Activated CD4-positive, alpha-beta memory T cell treated with anti-CD3 and anti-CD28 coated beads, Interleukin-2, amount 10 ng/mL, durations not matched to agents 7 days and 5 days (primary cell): ENCODE measurements around the gene ZNF860. TPM values are rescaled to one million over a fixed set of nuclear protein-coding genes. Genes with fewer than 3 reads are reported as not detected.

Experiments
- CTCF ChIA-PET: fragments of 350-600 bp; sonication (Branson Sonifier 250); formaldehyde crosslinking; loops from one replicate; lab custom pipeline; 2021; ENCODE audit warnings: antibody characterized with exemption, inconsistent platforms; lab: Charles Lee
- POLR2A ChIA-PET: fragments of 350-600 bp; sonication (Branson Sonifier 250); formaldehyde crosslinking; loops from one replicate; lab custom pipeline; 2021; ENCODE audit warnings: antibody characterized with exemption; lab: Charles Lee
- DNase-seq: peaks from one replicate; pipeline ENCODE4 v3.0.0-alpha.2; 2020
- H3K27ac Mint-ChIP-seq: one replicate; pipeline ENCODE4 v1.8.0; 2021; ENCODE audit warnings: mild to moderate bottlenecking, mixed read lengths
- H3K27me3 Mint-ChIP-seq: one replicate; pipeline ENCODE4 v1.8.0; 2021; ENCODE audit warnings: mixed read lengths
- H3K36me3 Mint-ChIP-seq: one replicate; pipeline ENCODE4 v1.8.0; 2021; ENCODE audit warnings: low read depth, mixed read lengths
- H3K4me1 Mint-ChIP-seq: one replicate; pipeline ENCODE4 v1.8.0; 2021; ENCODE audit warnings: mixed read lengths
- H3K4me3 Mint-ChIP-seq: one replicate; pipeline ENCODE4 v1.8.0; 2021; ENCODE audit warnings: mild to moderate bottlenecking, mixed read lengths
- H3K9me3 Mint-ChIP-seq: one replicate; pipeline ENCODE4 v1.8.0; 2021; ENCODE audit warnings: mixed read lengths
- total RNA-seq, 2 experiments: library from RNA; stranded (reverse); gene quantifications; one replicate each; pipeline ENCODE4 v1.2.3, GENCODE V29; 2021

ZNF860 gene
- under 1 TPM; 0.08 to 0.13 TPM for total RNA-seq

- Mint-ChIP-seq H3K4me3 (peak within 1 kb of the TSS; percentile 78), H3K27ac (no peak within 1 kb of the TSS), H3K27me3 (peaks cover 35% of the 10 kb centered on the region), H3K9me3 (no peaks in the 10 kb centered on the region), H3K4me1 (peaks cover 19% of the 10 kb centered on the region), H3K36me3 (no peaks in the 10 kb centered on the region)
- peak; percentile 32 for DNase-seq
- ChIA-PET CTCF (interaction anchor here (1.9 kb wide), 1 partner anchor 36 kb away, joined by 9 read pairs; no protein-coding TSS in a partner anchor), POLR2A (interaction anchor here (1.3 kb wide), 1 partner anchor 133 kb away, joined by 3 read pairs; no protein-coding TSS in a partner anchor)
Measured at GRCh38 chr3:31981206-31982181, at the start of gene ZNF860, which contains the start of gene OSBPL10. ZNF860 (plus strand) TSS chr3:31981750; CDS start chr3:31989080, 7,330 bp downstream. OSBPL10 (minus strand) TSS chr3:31981262; CDS start chr3:31981179, 83 bp downstream.

GRCh38 chr3:31932990-31933389 is 48.6 kb upstream of the ZNF860 start:
- Mint-ChIP-seq H3K4me3 (no peak overlapping the region), H3K36me3 (no peaks in the 10 kb centered on the region), H3K27me3 (no peaks in the 10 kb centered on the region), H3K4me1 (peaks cover 2% of the 10 kb centered on the region), H3K9me3 (no peaks in the 10 kb centered on the region), H3K27ac (no peak overlapping the region)
- CTCF ChIA-PET, result no interaction called here
- DNase-seq, result no peak
- POLR2A ChIA-PET, result no interaction called here

- H3K9me3 Mint-ChIP-seq, result no peaks in the 10 kb centered on the region
- H3K4me1 Mint-ChIP-seq, result peaks cover 2% of the 10 kb centered on the region
- H3K27me3 Mint-ChIP-seq, result no peaks in the 10 kb centered on the region
- H3K4me3 Mint-ChIP-seq, result no peak overlapping the region
- no peaks in the 10 kb centered on the region for H3K36me3 Mint-ChIP-seq
- ChIA-PET CTCF (no interaction called here), POLR2A (no interaction called here)
- no peak overlapping the region for H3K27ac Mint-ChIP-seq
- no peak for DNase-seq
Measured at GRCh38 chr3:31934018-31934417, 47.5 kb upstream of the ZNF860 start.

- Mint-ChIP-seq H3K36me3 (no peaks in the 10 kb centered on the region), H3K4me3 (no peak overlapping the region), H3K9me3 (no peaks in the 10 kb centered on the region), H3K27me3 (no peaks in the 10 kb centered on the region), H3K27ac (no peak overlapping the region), H3K4me1 (peaks cover 2% of the 10 kb centered on the region)
- ChIA-PET POLR2A (no interaction called here), CTCF (no interaction called here)
- no peak for DNase-seq
Measured at GRCh38 chr3:31934866-31935265, 46.7 kb upstream of the ZNF860 start.

GRCh38 chr3:31936420-31937060 is 45.0 kb upstream of the ZNF860 start:
- Mint-ChIP-seq H3K4me3 (no peak overlapping the region), H3K9me3 (no peaks in the 10 kb centered on the region), H3K27ac (no peak overlapping the region), H3K4me1 (no peaks in the 10 kb centered on the region), H3K27me3 (no peaks in the 10 kb centered on the region), H3K36me3 (no peaks in the 10 kb centered on the region)
- ChIA-PET POLR2A (interaction anchor here (0.7 kb wide), 1 partner anchor 170 kb away, joined by 4 read pairs; the partner anchor contains the start of gene GPD1L), CTCF (no interaction called here)
- no peak for DNase-seq

GRCh38 chr3:31937225-31937624 is 44.3 kb upstream of the ZNF860 start:
- H3K36me3 Mint-ChIP-seq, result no peaks in the 10 kb centered on the region
- ChIA-PET CTCF (no interaction called here), POLR2A (interaction anchor here (0.7 kb wide), 1 partner anchor 169 kb away, joined by 4 read pairs; the partner anchor contains the start of gene GPD1L)
- H3K4me3 Mint-ChIP-seq, result no peak overlapping the region
- H3K4me1 Mint-ChIP-seq, result no peaks in the 10 kb centered on the region
- no peaks in the 10 kb centered on the region for H3K9me3 Mint-ChIP-seq
- H3K27me3 Mint-ChIP-seq, result no peaks in the 10 kb centered on the region
- no peak for DNase-seq
- H3K27ac Mint-ChIP-seq, result no peak overlapping the region

- Mint-ChIP-seq H3K27ac (no peak overlapping the region), H3K4me1 (no peaks in the 10 kb centered on the region), H3K4me3 (no peak overlapping the region), H3K36me3 (no peaks in the 10 kb centered on the region), H3K27me3 (peaks cover 3% of the 10 kb centered on the region), H3K9me3 (no peaks in the 10 kb centered on the region)
- ChIA-PET POLR2A (no interaction called here), CTCF (no interaction called here)
- DNase-seq, result no peak
Measured at GRCh38 chr3:31942446-31942845, 39.1 kb upstream of the ZNF860 start.

- Mint-ChIP-seq H3K27ac (no peak overlapping the region), H3K9me3 (no peaks in the 10 kb centered on the region), H3K4me3 (no peak overlapping the region), H3K27me3 (peaks cover 3% of the 10 kb centered on the region), H3K36me3 (no peaks in the 10 kb centered on the region), H3K4me1 (no peaks in the 10 kb centered on the region)
- DNase-seq, result no peak
- ChIA-PET POLR2A (no interaction called here), CTCF (no interaction called here)
Measured at GRCh38 chr3:31943041-31943440, 38.5 kb upstream of the ZNF860 start.

- H3K4me1 Mint-ChIP-seq, result no peaks in the 10 kb centered on the region
- POLR2A ChIA-PET, result no interaction called here
- no peak for DNase-seq
- peaks cover 2% of the 10 kb centered on the region for H3K36me3 Mint-ChIP-seq
- H3K4me3 Mint-ChIP-seq, result no peak overlapping the region
- H3K9me3 Mint-ChIP-seq, result peaks cover 5% of the 10 kb centered on the region
- H3K27me3 Mint-ChIP-seq, result peaks cover 8% of the 10 kb centered on the region
- CTCF ChIA-PET, result no interaction called here
- no peak overlapping the region for H3K27ac Mint-ChIP-seq
Measured at GRCh38 chr3:31945738-31946052, 35.9 kb upstream of the ZNF860 start.

GRCh38 chr3:31946484-31947081 is 35.0 kb upstream of the ZNF860 start:
- Mint-ChIP-seq H3K9me3 (peaks cover 7% of the 10 kb centered on the region), H3K27me3 (peaks cover 11% of the 10 kb centered on the region), H3K36me3 (peaks cover 3% of the 10 kb centered on the region), H3K4me1 (no peaks in the 10 kb centered on the region), H3K27ac (no peak overlapping the region), H3K4me3 (no peak overlapping the region)
- ChIA-PET CTCF (no interaction called here), POLR2A (no interaction called here)
- DNase-seq, result no peak

GRCh38 chr3:31947162-31947561 is 34.4 kb upstream of the ZNF860 start:
- no peak overlapping the region for H3K27ac Mint-ChIP-seq
- H3K9me3 Mint-ChIP-seq, result peaks cover 7% of the 10 kb centered on the region
- H3K4me1 Mint-ChIP-seq, result peaks cover under 1% of the 10 kb centered on the region
- no peak for DNase-seq
- H3K36me3 Mint-ChIP-seq, result peaks cover 3% of the 10 kb centered on the region
- H3K27me3 Mint-ChIP-seq, result peaks cover 12% of the 10 kb centered on the region
- ChIA-PET CTCF (no interaction called here), POLR2A (no interaction called here)
- H3K4me3 Mint-ChIP-seq, result no peak overlapping the region

GRCh38 chr3:31947671-31948091 is 33.9 kb upstream of the ZNF860 start:
- DNase-seq, result no peak
- peaks cover 3% of the 10 kb centered on the region for H3K36me3 Mint-ChIP-seq
- POLR2A ChIA-PET, result no interaction called here
- H3K9me3 Mint-ChIP-seq, result peaks cover 7% of the 10 kb centered on the region
- peaks cover 3% of the 10 kb centered on the region for H3K4me1 Mint-ChIP-seq
- CTCF ChIA-PET, result no interaction called here
- H3K4me3 Mint-ChIP-seq, result no peak overlapping the region
- no peak overlapping the region for H3K27ac Mint-ChIP-seq
- peaks cover 14% of the 10 kb centered on the region for H3K27me3 Mint-ChIP-seq

GRCh38 chr3:31948280-31948679 is 33.3 kb upstream of the ZNF860 start:
- peaks cover 3% of the 10 kb centered on the region for H3K4me1 Mint-ChIP-seq
- peaks cover 14% of the 10 kb centered on the region for H3K27me3 Mint-ChIP-seq
- H3K4me3 Mint-ChIP-seq, result no peak overlapping the region
- peaks cover 7% of the 10 kb centered on the region for H3K9me3 Mint-ChIP-seq
- no peak overlapping the region for H3K27ac Mint-ChIP-seq
- ChIA-PET CTCF (no interaction called here), POLR2A (no interaction called here)
- peaks cover 3% of the 10 kb centered on the region for H3K36me3 Mint-ChIP-seq
- DNase-seq, result no peak
